HFFc6 (cell line): ENCODE data around the gene SPG7. TPM values are rescaled to one million over a fixed set of nuclear protein-coding genes. Genes with fewer than 3 reads are reported as not detected.
"Not testable (repeated sequence)": the region's sequence is repeated elsewhere in the genome, so short reads cannot be mapped to it uniquely, and the experiment has no call there.

ENCODE experiments used
- DNase-seq: peaks from one replicate; pipeline ENCODE4 v3.0.0-alpha.2; 2018
- H3K27ac Mint-ChIP-seq: 2 replicates; pipeline ENCODE4 v1.8.0; 2020; ENCODE audit warnings: mild to moderate bottlenecking, mixed read lengths
- H3K27me3 Mint-ChIP-seq: 2 replicates; pipeline ENCODE4 v1.8.0; 2021; ENCODE audit warnings: mild to moderate bottlenecking, moderate library complexity, mixed read lengths; ENCODE audit not compliant: insufficient read depth
- H3K36me3 Mint-ChIP-seq: 2 replicates; pipeline ENCODE4 v1.8.0; 2021; ENCODE audit warnings: low read depth, mixed read lengths
- H3K4me1 Mint-ChIP-seq: 2 replicates; pipeline ENCODE4 v1.8.0; 2020; ENCODE audit warnings: low read depth, mixed read lengths
- H3K4me3 Mint-ChIP-seq: 2 replicates; pipeline ENCODE4 v1.8.0; 2020; ENCODE audit warnings: mild to moderate bottlenecking, moderate library complexity, mixed read lengths
- H3K9me3 Mint-ChIP-seq: 2 replicates; pipeline ENCODE4 v1.8.0; 2020; ENCODE audit warnings: mild to moderate bottlenecking, mixed read lengths
- CTCF ChIP-seq: fragments of 200-600 bp; sonication (generic); IDR thresholded peaks from 2 replicates; pipeline ENCODE4 v1.5.0; 2021; ENCODE audit warnings: antibody characterized with exemption, mild to moderate bottlenecking
- long read RNA-seq: library from polyadenylated mRNA; unstranded; transcript quantifications from one replicate; pipeline ENCODE4 v2.0.0, GENCODE V29; 2019
- total RNA-seq, 6 experiments: library from RNA; stranded (reverse); fragmentation: NEBNext Ultra II Directional; extraction: Animal tissue kit (Norgen Biotek cat#: 25700); gene quantifications; 2 replicates in 1 of 6; 3 replicates in 5 of 6; pipeline ENCODE4 v1.2.3, GENCODE V29; 2021

Gene SPG7
- 10 to 100 TPM; 81.5 to 97.0 (median 89.6) TPM for total RNA-seq
- long read RNA-seq, transcript SPG7-265 (8 exons, 3,384 nt) = minor isoform, 6 of 77 reads
- long read RNA-seq, transcript SPG7-268 (17 exons, 3,359 nt) = major isoform, 40 of 77 reads
- long read RNA-seq, transcript SPG7-202 (10 exons, 2,288 nt) = minor isoform, 6 of 77 reads
- long read RNA-seq, partial matches to known transcripts = 11 of 77 reads
- long read RNA-seq, other reads (novel, unspliced or antisense) = 8 of 77 reads

GRCh38 chr16:89507834-89508590, at the start of gene SPG7:
SPG7 (plus strand) TSS chr16:89508403; CDS start chr16:89508418, 15 bp downstream.
- H3K4me1 Mint-ChIP-seq = peaks cover 22% of the 10 kb centered on the region
- H3K36me3 Mint-ChIP-seq = no peaks in the 10 kb centered on the region; the same call in 1 of the 2 replicates
- peak; percentile 69 for DNase-seq
- H3K27me3 Mint-ChIP-seq = no peaks in the 10 kb centered on the region; the same call in 1 of the 2 replicates
- peak within 1 kb of the TSS; percentile 99 for H3K4me3 Mint-ChIP-seq
- H3K27ac Mint-ChIP-seq = peak within 1 kb of the TSS; percentile 95
- TF ChIP-seq CTCF = no peak
- H3K9me3 Mint-ChIP-seq = no peaks in the 10 kb centered on the region

GRCh38 chr16:89458551-89458950, 49.7 kb upstream of the SPG7 start:
- H3K4me3 Mint-ChIP-seq = no peak overlapping the region
- no peak for DNase-seq
- H3K9me3 Mint-ChIP-seq = no peaks in the 10 kb centered on the region
- TF ChIP-seq CTCF = no peak
- H3K36me3 Mint-ChIP-seq = peaks cover 26% of the 10 kb centered on the region
- H3K4me1 Mint-ChIP-seq = peaks cover 50% of the 10 kb centered on the region
- peak overlapping the region; percentile 30 for H3K27ac Mint-ChIP-seq
- no peaks in the 10 kb centered on the region; the same call in 1 of the 2 replicates for H3K27me3 Mint-ChIP-seq

- Mint-ChIP-seq H3K4me3 (no peak overlapping the region), H3K9me3 (no peaks in the 10 kb centered on the region), H3K4me1 (peaks cover 46% of the 10 kb centered on the region), H3K27ac (peak overlapping the region; percentile 30), H3K36me3 (peaks cover 26% of the 10 kb centered on the region), H3K27me3 (no peaks in the 10 kb centered on the region; the same call in 1 of the 2 replicates)
- no peak for DNase-seq
- TF ChIP-seq CTCF = no peak
Observed at GRCh38 chr16:89458967-89459366, 49.2 kb upstream of the SPG7 start.

GRCh38 chr16:89460556-89460955, 47.6 kb upstream of the SPG7 start:
- Mint-ChIP-seq H3K4me1 (peaks cover 47% of the 10 kb centered on the region), H3K27me3 (no peaks in the 10 kb centered on the region; the same call in 1 of the 2 replicates), H3K9me3 (no peaks in the 10 kb centered on the region), H3K27ac (peak overlapping the region; percentile 30; the same call in 1 of the 2 replicates), H3K4me3 (no peak overlapping the region), H3K36me3 (peaks cover 27% of the 10 kb centered on the region)
- peak; percentile 25; the same call in 1 of the 2 replicates for TF ChIP-seq CTCF
- DNase-seq = no peak

- not testable (repeated sequence) for H3K9me3 Mint-ChIP-seq, H3K27ac Mint-ChIP-seq, H3K27me3 Mint-ChIP-seq, H3K4me3 Mint-ChIP-seq, DNase-seq
- H3K4me1 Mint-ChIP-seq = peaks cover 46% of the 10 kb centered on the region
- H3K36me3 Mint-ChIP-seq = peaks cover 21% of the 10 kb centered on the region
Observed at GRCh38 chr16:89461890-89462289, 46.3 kb upstream of the SPG7 start.

- Mint-ChIP-seq H3K4me1 (peaks cover 44% of the 10 kb centered on the region), H3K36me3 (peaks cover 21% of the 10 kb centered on the region)
- H3K9me3 Mint-ChIP-seq, H3K4me3 Mint-ChIP-seq, DNase-seq, H3K27ac Mint-ChIP-seq, H3K27me3 Mint-ChIP-seq: not testable (repeated sequence)
Observed at GRCh38 chr16:89462639-89463038, 45.6 kb upstream of the SPG7 start.

GRCh38 chr16:89463312-89463711, 44.9 kb upstream of the SPG7 start:
- H3K4me3 Mint-ChIP-seq, H3K27ac Mint-ChIP-seq, H3K9me3 Mint-ChIP-seq, DNase-seq, H3K27me3 Mint-ChIP-seq: not testable (repeated sequence)
- Mint-ChIP-seq H3K36me3 (peaks cover 20% of the 10 kb centered on the region), H3K4me1 (peaks cover 39% of the 10 kb centered on the region)
